Ramos (cell line): Measurements from ENCODE around the gene ATP10A.
"Not testable (repeated sequence)": the region's sequence is repeated elsewhere in the genome, so short reads cannot be mapped to it uniquely, and the experiment has no call there.

ENCODE experiments used
- in situ Hi-C: fragments of 300-500 bp; cut with MboI; formaldehyde crosslinking; loops from one replicate; pipeline ENCODE4 v1.14.3; 2022; ENCODE audit warnings: low sequenced_read_pairs; ENCODE audit not compliant: unreplicated experiment

ATP10A gene

DNA sequence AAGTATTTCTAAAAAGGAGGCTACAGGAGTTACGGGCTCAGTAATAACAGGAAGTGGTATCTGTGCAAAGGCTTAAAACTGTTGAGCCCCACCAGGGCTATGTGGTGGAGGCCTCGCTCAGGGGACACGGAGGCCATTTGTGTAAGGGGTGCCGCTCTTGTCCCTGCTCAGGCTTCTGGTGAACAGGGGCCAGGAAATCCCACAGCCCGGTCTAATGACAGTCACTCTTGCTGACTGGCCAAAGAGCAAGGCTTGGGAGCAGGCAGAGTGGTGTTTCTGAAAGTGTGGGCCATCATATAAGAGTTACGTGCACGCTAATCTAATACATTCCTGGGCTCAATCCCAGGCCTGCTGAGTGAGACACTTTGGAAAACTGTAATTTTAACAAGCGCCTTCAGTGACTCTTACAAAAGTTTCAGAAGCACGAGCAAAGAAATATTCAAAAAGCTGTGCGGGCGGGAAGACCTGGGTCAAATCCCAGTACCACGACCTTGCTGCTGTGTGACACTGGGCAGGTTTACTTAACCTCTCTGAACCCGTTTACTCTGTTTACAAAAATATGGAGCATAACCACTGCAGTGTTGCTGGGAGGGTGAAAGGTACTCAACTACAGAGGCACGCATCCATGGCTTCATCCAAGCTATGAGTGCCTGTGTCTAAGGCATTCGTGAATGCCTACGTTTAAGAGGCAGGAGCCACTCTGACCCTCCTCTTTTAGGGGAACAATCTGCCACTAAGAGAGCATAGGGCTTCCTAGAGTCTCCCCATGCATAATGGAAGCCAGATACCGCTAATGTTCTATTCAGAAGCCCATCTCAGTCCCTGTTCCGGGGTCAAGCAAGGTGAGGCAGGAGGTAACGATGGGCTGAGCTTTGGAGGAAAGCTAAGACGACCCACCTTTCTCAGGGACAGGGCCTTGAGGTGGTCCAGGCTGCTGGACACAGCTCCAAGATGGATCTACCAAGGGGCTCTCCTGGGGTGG, 2.0 kb downstream of the ATP10A start:
- in situ Hi-C loops = no loop called here

DNA sequence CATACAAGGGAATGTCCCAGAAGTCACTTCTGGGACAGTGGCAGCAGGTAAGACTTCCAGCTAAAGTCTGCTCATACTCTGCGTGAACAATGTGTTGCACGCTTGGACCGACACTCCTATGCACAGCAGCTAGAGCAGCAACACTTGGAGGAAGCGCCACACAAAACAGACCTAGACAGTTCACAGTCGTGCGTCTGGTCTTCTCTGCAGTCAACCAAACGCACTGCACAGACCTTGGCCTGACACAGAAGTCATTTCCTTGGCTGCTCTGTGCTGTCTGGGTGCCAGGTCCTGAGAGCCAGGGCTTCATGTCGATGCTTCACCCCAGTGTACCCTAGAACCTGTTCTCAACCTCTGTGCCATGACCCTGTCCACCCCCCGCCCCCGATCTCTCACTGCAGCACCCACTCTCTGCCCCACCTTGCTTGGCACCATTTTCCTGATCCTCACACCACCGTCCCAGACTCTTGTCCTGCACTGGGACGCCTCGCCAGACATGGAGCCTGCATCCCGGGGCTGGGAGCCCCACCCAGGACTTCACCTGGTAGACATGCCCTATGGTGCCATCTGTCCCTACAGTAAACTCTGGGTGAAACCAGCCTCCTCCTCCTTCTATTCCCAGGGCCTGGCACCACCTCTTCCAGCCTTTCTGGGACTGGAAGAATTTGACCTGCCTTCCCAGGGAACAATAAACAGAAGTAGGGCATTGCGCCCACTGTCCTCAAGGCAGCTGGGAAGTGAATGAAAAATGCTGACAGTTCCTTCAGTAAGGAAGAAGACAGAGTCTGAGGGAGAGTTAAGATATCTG, 3.1 kb downstream of the ATP10A start:
- in situ Hi-C loops = no loop called here

DNA sequence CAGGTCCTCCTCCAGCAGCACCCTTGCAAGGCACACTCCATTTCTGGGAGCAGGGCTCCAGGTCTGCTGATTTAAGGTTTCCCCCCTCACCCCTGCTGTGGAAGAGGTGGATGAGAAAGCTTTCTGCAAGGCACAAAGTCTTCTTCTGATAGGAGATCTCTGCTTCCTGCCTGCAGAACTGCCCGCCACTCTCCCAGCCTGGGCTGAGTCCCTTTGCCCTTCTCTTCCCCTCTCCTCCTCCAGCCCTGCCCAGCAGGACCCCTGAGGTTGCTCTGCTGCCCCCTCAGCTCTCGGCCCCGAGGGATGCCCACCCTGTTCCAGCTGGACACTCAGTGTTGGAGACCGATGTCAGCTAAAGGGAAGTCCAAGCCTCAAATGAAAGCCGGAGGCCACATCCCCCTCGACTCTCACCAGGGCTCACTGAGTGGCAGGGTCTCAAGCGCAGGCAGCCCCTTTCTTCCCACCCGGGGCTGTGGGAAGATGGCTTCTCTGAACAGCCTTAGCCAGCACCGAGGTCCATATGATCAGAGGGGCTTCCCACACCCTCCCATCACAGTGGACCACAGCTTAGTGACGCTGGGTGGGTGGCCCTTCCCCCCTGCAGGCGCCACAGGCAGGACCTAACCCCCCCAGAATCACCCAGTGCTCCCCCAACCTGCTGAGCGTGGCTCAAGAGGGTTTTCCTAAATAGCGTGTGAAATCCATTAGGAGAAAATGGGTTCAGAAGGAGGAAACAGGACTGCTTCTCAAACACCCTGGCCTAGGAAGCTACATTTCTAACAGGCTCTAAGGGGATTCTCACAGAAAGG, 4.0 kb downstream of the ATP10A start:
- in situ Hi-C loops = no loop called here

DNA sequence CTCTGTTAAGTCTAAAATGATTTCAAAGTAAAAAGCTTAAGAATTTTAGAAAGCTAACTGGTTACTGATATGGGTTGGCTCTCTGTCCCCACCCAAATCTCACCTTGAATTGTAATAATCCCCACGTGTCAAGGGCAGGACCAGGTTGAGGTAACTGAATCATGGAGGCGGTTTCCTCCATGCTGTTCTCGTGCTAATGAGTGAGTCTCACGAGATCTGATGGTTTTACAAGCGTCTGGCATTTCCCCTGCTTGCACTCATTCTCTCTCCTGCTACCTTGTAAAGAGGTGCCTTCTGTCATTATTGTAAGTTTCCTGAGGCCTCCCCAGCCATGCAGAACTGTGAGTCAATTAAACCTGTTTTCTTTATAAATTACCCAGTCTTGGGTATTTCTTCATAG, 7.1 kb downstream of the ATP10A start:
- in situ Hi-C loops = not testable (repeated sequence)

DNA sequence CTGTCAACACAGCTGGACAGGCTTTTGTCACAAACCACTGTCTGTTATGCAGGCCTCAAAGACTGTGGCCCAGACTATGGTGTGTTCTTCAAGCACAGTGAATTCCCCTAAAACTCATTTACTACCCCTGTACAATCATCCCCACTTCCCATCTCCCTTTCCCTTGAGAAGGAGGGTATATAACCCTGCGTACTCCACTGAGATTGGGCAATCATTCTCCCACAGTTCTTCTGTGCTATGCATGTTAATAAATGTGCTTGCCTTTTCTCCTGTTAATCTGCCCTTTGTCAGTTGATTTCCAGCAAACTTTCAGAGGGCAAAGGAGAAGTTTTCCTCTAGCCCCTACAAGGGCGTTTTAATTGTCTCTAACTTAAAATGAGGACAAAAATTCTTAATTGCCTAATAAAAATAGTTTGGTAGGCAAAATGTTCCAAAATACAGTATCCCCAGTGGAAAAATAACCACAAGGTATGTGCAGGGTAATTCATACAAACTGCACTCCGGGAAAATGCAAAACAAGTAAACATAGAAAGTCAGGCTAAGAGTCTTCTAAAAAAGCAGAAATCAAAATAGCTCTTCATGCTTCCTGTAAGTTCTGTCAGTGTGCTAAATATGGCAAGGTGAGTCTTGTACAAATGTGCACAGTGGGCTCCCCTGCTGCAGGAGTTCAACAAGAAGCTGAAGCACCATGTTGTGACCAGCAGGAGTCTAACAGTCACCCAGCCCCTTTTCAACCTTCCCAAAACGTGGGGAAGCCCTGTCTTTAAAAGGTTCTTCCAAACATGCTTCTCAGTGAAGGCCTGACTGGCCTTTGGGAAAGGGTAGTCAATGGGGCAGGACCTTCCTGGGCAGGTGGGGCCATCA, 10.2 kb downstream of the ATP10A start:
- in situ Hi-C loops = no loop called here

DNA sequence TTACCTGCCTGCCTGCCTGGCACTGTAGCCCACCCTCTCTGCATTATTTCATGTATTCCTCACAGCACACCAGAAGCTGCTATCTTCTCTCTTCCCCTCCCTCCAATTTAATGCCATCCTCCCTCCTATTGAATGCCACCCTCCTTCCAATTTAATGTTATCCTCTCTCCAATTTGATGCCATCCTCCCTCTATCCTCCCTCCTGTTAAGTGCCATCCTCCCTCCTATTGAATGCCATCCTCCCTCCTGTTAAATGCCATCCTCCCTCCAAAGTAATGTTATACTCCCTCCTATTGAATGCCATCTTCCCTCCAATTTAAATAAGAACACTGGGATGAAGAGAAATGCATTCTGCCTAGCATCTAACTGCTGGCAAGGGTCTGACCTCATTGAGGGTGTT, 11.1 kb downstream of the ATP10A start:
- in situ Hi-C loops = no loop called here

DNA sequence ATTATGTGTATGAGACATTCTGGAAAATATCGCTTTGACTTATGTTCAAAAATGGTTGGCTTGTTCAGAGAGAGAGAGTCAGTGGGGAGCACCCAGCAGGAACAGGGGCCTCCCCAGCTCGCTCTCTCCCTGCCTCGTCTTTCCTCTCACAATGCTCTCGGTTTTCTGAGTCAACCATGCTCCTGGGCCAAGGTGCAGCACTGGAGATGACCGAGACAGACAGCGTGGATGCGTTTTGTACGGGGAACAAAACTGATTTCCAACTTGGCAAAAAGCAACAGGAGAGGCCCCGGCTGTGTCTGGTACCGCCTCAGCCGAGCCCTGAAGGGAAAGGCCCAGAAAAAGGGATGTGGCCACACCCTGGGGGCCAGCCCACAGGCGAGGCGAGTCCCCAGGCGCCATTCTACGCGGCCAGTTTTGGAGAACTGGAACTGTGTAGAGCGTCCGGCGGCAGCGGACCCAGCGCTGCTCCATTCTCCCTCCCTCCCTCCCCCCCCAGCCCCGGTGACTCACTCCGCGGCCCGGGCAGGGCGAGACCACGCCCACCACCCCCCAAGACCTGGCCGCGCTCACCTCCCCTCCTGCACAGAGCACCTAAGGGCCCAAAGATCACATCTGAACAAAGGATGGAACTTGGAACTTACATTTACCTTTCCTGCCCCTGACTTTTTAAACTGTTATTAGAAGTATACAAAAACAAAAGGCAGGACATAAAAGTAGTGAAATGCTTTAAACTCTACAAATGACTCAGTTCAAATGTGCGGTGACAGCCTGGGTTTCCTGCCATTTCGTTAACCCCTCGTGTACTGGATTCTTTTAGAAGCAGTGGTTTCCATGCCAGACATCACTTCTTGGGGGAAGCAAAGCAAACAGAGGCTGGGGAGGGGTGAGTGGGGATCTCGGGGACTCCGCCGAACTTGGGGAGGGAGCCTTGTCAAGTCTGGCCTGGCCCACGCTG, 12.7 kb downstream of the ATP10A start:
- in situ Hi-C loops = no loop called here

DNA sequence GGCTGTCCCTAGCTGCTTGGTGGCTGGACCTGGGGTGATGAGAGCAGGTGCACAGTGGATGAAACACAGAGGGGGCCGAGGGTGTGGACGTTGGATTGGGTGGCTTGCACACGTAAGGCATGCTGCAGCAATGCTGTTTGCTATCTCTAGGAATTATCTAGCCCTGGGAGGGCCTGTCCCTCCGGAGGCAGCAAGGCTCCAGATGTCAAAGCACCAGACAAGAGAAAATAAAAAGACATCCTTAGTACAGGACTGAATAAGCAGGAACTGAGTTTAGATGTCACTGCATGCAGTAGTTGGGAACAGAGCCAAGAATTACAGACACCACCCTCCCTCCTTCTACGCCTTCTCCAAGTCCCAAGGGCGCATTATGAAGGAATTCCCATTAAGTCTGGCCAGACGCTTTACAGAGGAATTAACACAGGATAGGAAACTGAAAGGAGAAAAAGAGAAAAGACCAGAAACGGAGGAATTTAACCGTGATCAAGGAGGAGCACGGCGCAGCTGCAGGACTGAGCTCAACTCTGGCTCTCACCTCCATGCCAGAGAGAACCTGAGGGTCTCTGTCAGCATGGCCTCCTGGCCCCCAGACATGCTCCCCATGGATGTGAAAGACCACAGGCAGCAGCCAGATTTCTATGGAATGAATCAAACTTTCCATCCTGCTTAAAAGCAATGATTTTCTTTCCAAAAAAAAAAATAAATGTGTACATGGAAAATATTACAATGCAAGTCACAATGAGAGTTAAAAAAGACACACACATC, 13.8 kb downstream of the ATP10A start:
- in situ Hi-C loops = no loop called here

DNA sequence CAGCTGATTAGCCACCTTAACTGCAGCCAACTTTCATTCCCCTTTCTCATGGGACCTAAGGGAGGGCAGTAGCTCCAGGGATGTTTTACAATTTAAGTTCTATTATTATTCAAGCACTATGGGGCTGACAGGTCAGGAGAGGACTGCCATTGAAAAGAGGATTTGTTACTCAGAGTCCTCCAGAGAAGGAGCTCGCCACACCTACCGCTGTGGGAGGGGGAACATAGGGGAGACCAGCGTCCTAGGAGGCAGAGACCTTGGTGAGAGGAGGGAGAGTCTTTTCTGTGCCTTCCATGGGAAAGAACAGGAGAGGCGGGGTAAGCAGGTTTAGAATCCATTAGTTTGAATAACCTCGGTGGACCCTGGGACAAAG, 14.4 kb downstream of the ATP10A start:
- in situ Hi-C loops = no loop called here

DNA sequence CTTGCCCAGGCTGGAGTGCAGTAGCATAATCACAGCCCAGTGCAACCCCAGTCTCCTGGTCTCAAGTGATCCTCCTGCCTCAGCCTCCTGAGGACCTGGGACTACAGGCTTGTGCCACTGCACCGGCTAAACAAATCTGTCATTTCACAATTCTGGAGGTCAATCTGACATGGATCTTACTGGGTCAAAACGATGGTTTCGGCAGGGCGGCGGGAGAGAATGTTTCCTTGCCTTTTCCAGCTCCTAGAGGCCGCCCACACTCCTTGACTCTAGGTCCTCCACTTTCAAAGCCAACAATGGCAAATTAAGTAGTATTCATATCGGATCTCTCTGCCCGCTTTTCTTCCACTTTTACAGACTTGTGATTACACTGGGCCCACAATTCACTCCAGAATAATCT, 14.8 kb downstream of the ATP10A start:
- in situ Hi-C loops = no loop called here

DNA sequence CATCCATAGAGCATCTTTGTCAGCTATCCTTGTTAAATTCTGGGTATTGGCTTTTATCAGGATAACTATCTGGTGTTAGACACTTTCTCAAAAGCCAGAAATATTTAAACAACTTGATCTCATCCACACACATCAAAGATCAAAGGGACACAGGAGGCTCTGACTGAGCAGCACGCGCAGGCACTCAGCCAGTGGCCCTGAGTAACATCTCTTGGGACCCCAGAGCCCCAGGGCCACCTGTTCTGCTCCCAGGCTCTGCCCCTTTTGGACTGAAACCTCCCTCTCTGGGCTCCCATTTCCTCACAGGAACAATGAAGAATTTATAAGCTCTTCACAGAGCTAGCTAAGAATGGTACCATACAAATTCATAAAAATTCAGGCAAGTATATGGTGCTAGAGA, 16.1 kb downstream of the ATP10A start:
- in situ Hi-C loops = no loop called here

DNA sequence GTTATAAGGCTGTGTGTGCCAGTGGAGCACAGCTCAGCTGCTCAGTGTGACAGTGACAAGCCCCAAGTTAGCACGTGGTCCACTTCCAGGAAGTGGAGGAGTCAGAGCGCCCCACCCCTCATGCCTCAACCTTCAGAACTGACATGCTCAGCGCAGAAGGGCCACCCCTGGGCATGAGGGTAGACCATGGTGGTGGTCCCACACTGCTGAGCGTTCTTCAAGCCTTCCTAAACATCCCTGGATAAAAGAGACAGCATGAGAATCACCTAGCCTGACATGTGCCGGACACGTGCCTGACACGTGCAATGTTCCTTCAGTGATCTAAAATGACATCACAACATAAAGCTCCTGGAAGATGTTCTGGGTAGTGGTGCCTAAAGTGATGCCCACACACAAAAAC, 16.8 kb downstream of the ATP10A start:
- in situ Hi-C loops = no loop called here

DNA sequence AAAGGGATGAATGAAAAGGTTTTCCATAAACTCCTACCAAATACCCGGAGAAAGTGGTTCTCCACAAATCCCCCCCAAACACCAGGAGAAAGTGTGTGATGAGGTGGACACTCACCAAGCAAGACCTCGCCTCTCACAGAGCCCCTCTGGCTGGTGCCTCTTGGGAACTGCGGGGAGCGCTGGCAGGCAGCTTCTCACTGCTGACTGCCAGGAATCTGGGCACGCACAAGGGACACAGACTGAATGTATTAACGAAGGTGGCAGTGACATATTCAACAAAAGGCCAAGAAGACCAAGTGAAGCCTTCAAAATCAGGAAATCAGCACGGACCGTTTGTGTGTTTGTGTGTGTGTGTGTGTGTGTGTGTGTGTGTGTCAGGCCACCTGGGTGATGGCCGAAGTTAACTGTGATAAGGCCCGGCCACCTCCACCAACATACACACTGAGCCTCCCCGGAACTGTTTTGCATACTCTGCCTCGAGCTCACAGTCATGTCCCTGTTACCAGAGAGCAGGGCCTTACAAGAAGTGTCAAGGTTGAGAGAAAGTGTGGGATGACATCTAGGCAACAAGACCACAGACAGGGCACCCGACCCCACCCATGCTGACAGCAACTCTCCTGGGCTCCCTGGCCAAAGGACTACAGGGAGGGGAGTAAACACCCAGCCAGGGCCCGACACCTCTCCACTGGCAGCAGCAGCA, 18.0 kb downstream of the ATP10A start:
- in situ Hi-C loops = no loop called here

DNA sequence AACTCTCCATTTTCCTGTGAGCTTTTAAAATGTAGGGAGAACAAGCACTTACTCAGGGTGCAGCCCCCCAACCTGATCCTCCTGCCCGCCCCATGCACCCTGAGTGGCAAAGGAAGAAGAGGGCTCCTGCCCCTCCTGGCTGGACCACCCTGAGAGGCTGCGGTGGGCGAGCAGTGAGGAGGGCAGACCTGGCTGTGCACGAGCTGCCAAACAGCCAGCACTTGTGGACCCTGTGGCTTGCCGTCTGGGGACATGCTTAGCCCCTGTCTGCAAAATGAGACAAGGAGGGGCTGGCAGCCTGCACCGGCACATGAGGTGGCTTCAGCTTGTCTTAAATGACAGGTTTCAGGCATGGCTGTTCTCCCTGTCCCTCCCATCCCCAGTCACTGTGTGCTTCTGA, 18.6 kb downstream of the ATP10A start:
- in situ Hi-C loops = no loop called here

DNA sequence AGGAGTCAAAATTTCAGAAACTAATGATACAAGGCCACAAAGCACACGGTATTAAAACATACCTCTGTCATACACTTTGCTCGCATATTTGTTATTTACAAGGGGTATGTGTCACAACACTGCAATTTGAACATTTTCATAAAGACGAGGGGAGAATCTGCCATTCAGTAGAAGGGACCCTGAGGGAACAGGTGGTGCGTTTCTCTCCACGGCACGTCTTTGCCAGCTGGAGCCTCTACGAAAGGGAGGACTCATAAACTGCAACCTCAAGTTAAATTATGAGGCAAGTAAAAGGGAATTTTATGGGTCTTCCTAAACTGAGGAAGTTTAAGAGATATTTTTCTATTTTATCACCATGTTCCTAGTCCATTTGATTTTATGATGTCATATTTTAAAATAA, 19.1 kb downstream of the ATP10A start:
- in situ Hi-C loops = no loop called here

DNA sequence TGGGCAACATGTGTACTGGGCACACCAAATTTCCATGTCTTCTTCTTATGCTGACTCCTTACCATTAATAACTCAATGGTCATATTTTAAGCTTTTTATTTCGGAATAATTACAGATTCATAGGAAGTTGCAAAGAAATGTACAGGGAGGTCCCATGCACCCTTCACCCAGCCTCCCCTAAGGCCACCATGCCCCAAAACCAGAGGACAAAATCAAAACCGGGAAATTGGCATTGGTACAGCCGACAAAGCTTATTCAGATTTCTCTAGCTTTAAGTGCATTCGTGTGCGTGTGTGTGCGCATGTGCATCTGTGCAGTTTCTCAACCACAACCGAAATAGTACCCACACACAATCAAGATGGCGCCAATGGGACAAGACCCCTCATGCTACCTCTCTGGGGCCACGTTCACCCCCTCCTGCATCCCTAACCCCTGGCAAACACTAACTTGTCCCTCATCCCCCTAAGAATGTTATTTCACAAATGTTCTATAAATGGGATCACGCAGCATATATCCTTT, 23.4 kb downstream of the ATP10A start:
- in situ Hi-C loops = no loop called here

DNA sequence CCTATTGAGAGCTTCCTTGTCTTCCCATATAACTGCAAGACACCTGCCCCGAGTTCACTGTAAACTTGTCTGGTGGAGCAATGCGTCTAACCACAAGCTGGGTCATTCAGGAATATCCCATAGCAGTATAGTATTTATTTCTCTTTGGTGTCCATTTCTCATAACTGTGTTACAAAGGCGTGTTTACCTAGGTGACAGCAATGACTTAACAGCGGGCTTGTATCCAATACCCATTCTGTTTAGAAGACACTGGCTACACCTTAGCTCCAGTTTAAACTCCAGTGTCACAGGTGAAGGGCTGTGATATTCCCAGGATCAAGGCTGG, 24.3 kb downstream of the ATP10A start:
- in situ Hi-C loops = no loop called here
